ENCODE results near the gene PIEZO2.

- TF ChIP-seq POLR2AphosphoS5 (IDR thresholded peaks at IDR 0.05; ENCODE audit: borderline replicate concordance, low read depth, low read length) (no peak), EZH2 (IDR thresholded peaks at IDR 0.05) (no peak)
Measured at GRCh38 chr18:10757946-10758345, 391.4 kb downstream of the PIEZO2 start.

Data from SK-N-MC (cell line).